Lower lobe of right lung (tissue), 2 donors: ENCODE results near the gene STK32C. TPM values are rescaled to one million over a fixed set of nuclear protein-coding genes. Genes with fewer than 3 reads are reported as not detected.

Experiments
- ATAC-seq, 2 donors: fragments of 200-7000 bp; cut with Tn5 transposase; one replicate each; pipeline ENCODE4 v1.9.1; 2020 to 2022; ENCODE audit warnings: mild to moderate bottlenecking in 2 of 2, moderate library complexity in 2 of 2
- DNase-seq: peaks from one replicate; pipeline ENCODE4 v3.0.0-alpha.2; 2020
- H3K27ac ChIP-seq: fragments of 200-600 bp; one replicate; pipeline ENCODE4 v1.8.0; 2022
- H3K27me3 ChIP-seq: fragments of 200-600 bp; one replicate; pipeline ENCODE4 v1.8.0; 2022; ENCODE audit warnings: low read depth
- H3K36me3 ChIP-seq: fragments of 200-600 bp; one replicate; pipeline ENCODE4 v1.8.0; 2022; ENCODE audit warnings: mild to moderate bottlenecking
- H3K4me1 ChIP-seq: fragments of 200-600 bp; one replicate; pipeline ENCODE4 v1.8.0; 2022
- H3K4me3 ChIP-seq: fragments of 200-600 bp; one replicate; pipeline ENCODE4 v1.8.0; 2022; ENCODE audit warnings: mild to moderate bottlenecking
- H3K9me3 ChIP-seq: fragments of 200-600 bp; one replicate; pipeline ENCODE4 v1.8.0; 2022
- intact Hi-C: fragments of 100-400 bp; cut with DNase I; formaldehyde crosslinking; loops from one replicate; pipeline ENCODE4 v1.11.0; 2022
- total RNA-seq: library from RNA; stranded (reverse); fragmentation: NEBNext Ultra II Directional; extraction: Animal tissue kit (Norgen Biotek cat#: 25700); gene quantifications from one replicate; pipeline ENCODE4 v1.2.1, GENCODE V29; 2021
- TF ChIP-seq, protein P1 (sequence below): fragments of 200-600 bp; IDR thresholded peaks from one replicate; pipeline ENCODE4 v1.8.0; 2022; ENCODE audit warnings: antibody characterized with exemption, mild to moderate bottlenecking
- donor health status: DM: no; HTN: yes; CAD: no; lungs with severe emphysema.

STK32C gene
- total RNA-seq, 1 donor from 2014 or later = 14.1 TPM

DNA sequence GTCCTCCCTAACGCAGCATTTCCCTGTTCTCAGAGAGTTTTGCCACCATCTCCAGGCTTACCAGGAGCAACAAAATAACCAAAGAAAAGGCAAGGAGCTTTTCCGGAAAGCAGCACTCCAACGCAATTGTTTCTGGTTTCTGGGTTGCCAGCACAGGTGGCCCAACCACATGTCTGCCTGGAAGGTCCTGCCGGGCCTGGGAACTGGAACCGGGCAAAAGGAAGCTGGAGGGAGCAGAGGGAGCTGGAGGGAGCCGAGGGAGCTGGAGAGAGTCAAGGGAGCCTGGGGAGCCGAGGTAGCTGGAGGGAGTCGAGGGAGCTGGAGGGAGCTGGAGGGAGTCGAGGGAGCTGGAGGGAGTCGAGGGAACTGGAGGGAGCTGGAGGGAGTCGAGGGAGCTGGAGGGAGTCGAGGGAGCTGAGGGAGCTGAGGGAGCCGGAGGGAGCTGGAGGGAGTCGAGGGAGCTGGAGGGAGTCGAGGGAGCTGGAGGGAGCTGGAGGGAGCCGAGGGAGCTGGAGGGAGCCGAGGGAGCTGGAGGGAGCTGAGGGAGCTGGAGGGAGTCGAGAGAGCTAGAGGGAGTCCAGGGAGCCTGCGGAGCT is 54.6 kb downstream of the STK32C start:
- intact Hi-C loops = no loop called here
- TF ChIP-seq, protein P1, sequence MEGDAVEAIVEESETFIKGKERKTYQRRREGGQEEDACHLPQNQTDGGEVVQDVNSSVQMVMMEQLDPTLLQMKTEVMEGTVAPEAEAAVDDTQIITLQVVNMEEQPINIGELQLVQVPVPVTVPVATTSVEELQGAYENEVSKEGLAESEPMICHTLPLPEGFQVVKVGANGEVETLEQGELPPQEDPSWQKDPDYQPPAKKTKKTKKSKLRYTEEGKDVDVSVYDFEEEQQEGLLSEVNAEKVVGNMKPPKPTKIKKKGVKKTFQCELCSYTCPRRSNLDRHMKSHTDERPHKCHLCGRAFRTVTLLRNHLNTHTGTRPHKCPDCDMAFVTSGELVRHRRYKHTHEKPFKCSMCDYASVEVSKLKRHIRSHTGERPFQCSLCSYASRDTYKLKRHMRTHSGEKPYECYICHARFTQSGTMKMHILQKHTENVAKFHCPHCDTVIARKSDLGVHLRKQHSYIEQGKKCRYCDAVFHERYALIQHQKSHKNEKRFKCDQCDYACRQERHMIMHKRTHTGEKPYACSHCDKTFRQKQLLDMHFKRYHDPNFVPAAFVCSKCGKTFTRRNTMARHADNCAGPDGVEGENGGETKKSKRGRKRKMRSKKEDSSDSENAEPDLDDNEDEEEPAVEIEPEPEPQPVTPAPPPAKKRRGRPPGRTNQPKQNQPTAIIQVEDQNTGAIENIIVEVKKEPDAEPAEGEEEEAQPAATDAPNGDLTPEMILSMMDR = no peak
- Histone ChIP-seq H3K9me3 (no peaks in the 10 kb centered on the region), H3K27me3 (no peaks in the 10 kb centered on the region), H3K4me1 (no peaks in the 10 kb centered on the region), H3K36me3 (no peaks in the 10 kb centered on the region), H3K4me3 (no peak overlapping the region), H3K27ac (no peak overlapping the region)
- DNase-seq (no peak), ATAC-seq (no peak)

DNA sequence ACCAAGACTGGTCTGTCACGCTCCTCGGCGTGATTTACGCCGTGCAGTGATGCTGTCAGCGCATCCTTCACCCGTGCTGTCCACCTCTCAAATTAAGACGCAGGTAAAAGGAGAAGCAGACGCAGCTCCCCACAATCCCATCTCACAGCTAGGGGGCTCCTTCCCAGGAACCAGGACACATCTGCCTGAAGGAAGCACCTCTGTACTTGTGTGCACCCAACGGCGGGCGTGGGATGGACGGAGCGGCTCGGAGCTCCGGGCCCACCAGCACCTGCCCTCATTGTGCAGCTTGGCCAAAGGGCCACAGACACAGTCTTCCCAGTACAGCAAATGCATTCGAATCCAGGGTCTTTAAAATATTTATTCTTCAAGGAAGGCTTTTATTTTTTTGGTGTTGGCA is 55.3 kb downstream of the STK32C start:
- intact Hi-C loops = no loop called here

DNA sequence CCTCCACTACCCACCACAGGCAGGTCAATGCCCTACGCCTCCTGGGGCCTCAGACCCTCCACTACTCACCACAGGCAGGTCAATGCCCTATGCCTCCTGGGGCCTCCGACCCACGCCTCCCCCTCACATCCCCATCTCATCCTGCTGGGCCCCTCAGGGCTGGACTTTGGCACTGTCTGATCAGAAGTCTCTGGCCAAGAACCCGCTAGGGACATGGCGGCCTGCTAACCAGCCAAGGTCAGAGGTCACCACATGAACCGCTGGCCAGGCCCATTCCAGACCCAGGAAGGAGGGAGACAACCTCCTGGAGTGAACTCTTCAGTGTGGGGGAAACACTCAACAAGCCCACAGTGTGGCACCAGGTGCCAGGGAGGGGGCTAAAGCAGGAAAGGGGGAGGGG is 55.8 kb downstream of the STK32C start:
- Histone ChIP-seq H3K4me3 (no peak overlapping the region), H3K4me1 (no peaks in the 10 kb centered on the region), H3K9me3 (no peaks in the 10 kb centered on the region), H3K27ac (no peak overlapping the region), H3K27me3 (no peaks in the 10 kb centered on the region), H3K36me3 (no peaks in the 10 kb centered on the region)
- DNase-seq = no peak
- TF ChIP-seq, protein P1 = no peak
- ATAC-seq = no peak
- intact Hi-C loops = no loop called here

More for the DNA sequence above, 55.3 kb downstream of the STK32C start:
- no peak for DNase-seq
- no peaks in the 10 kb centered on the region for H3K4me1 ChIP-seq
- H3K27ac ChIP-seq = no peak overlapping the region
- H3K9me3 ChIP-seq = no peaks in the 10 kb centered on the region
- H3K36me3 ChIP-seq = no peaks in the 10 kb centered on the region
- no peak for ATAC-seq
- TF ChIP-seq, protein P1 = no peak
- H3K27me3 ChIP-seq = no peaks in the 10 kb centered on the region
- H3K4me3 ChIP-seq = no peak overlapping the region

DNA sequence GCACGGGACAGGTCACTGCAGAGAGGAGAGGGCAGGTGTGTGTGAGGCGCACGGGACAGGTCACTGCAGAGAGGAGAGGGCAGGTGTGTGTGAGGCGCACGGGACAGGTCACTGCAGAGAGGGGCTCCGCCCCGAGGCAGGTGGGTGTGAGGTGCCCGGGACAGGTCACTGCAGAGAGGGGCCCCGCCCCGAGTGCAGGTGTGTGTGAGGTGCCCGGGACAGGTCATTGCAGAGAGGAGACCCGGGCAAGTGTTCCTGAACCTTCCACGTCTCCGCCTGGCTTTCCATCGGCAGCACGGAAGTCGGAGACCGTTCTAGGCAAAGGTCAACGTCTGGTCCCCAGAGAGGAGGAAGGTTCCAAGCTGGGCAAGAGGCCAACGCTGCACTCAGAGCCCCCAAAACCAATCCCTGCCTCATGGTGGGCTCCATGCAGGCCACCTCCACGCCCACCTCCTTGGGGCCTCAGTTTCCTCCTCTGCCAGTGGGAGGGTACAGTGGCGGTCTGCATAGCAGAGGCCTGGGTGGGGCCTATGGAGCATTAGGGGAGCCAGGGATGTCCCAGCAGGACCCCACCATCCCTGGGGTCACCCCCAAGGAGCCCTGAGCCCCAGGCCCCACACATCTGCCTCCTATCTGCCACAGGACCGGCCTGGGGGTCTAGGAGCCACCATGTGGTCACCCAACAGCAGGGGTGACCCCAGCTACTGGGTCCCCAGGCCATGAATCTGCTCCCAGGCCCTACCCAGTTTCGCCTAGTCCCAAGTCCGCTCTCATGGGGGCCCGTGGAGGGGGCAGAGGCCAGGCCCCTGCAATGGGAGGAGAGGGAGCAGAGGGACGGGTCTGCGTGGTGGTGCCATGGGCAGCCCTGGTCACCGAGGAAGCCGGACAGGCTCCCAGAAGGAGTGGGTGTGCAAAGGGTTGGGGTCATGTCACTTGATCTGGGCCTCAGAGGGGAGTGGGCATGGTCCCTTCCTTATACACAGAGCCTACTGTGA is 57.0 kb downstream of the STK32C start:
- H3K36me3 ChIP-seq = no peaks in the 10 kb centered on the region
- ATAC-seq (no peak), DNase-seq (no peak)
- TF ChIP-seq, protein P1 = no peak
- H3K27me3 ChIP-seq = no peaks in the 10 kb centered on the region
- intact Hi-C loops = no loop called here
- H3K4me1 ChIP-seq = no peaks in the 10 kb centered on the region
- no peaks in the 10 kb centered on the region for H3K9me3 ChIP-seq
- H3K4me3 ChIP-seq = no peak overlapping the region
- no peak overlapping the region for H3K27ac ChIP-seq

DNA sequence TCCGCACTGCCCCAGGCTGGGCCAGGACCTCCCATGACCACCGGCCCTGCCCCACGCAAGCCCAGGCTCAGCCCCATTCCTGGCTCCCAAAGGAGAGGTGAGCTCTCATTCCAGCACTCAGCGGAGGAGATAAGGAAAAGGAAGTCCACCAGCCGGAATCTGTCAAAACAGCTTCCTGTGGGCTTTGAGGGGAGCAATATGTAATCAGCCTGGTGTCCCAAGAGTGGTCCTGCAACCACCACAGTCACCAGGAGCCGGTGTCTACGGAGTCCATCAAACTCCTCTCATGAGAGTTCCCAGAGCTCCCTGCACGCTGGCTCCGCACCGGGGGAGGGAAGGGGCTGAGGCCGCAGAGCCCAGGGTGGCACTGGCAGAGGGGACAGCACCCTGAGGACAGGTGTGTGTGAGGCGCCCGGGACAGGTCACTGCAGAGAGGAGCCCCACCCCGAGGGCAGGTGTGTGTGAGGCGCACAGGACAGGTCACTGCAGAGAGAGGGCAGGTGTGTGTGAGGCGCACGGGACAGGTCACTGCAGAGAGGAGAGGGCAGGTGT is 57.9 kb downstream of the STK32C start:
- DNase-seq = no peak
- no peaks in the 10 kb centered on the region for H3K36me3 ChIP-seq
- no peaks in the 10 kb centered on the region for H3K4me1 ChIP-seq
- H3K27me3 ChIP-seq = no peaks in the 10 kb centered on the region
- intact Hi-C loops = no loop called here
- no peak overlapping the region for H3K4me3 ChIP-seq
- ATAC-seq = no peak
- H3K27ac ChIP-seq = no peak overlapping the region
- TF ChIP-seq, protein P1 = no peak
- no peaks in the 10 kb centered on the region for H3K9me3 ChIP-seq
